Measurements from ENCODE around the gene ITIH5. TPM values are rescaled to one million over a fixed set of nuclear protein-coding genes. Genes with fewer than 3 reads are reported as not detected.
"Not testable (repeated sequence)": the region's sequence is repeated elsewhere in the genome, so short reads cannot be mapped to it uniquely, and the experiment has no call there.

The ITIH5 gene
- polyA plus RNA-seq, 4 donors: 0.54 to 5.8 (median 2.4) TPM

GRCh38 chr10:7693194-7693593 is 26.4 kb upstream of the ITIH5 start:
- not testable (repeated sequence) for DNase-seq; H3K4me3 ChIP-seq (ENCODE audit: low read depth in 1 of 3, low read length in 3 of 3); H3K36me3 ChIP-seq (ENCODE audit: control insufficient read depth in 3 of 3, insufficient read depth in 2 of 3, low read depth in 1 of 3, low read length in 3 of 3); H3K4me1 ChIP-seq (ENCODE audit: control insufficient read depth in 3 of 3, insufficient read depth in 2 of 3, low read depth in 1 of 3, low read length in 2 of 3); H3K27me3 ChIP-seq (ENCODE audit: control insufficient read depth in 3 of 3, insufficient read depth in 3 of 3, low read length in 3 of 3); H3K27ac ChIP-seq (ENCODE audit: low read depth in 1 of 3, low read length in 2 of 3); FAIRE-seq
- peaks cover 4 to 22% of the 10 kb centered on the region in 2 donors for H3K9me3 ChIP-seq (ENCODE audit: control insufficient read depth in 2 of 2, insufficient read depth in 1 of 2, low read depth in 1 of 2, low read length in 1 of 2)

- not testable (repeated sequence) for H3K36me3 ChIP-seq (ENCODE audit: control insufficient read depth in 3 of 3, insufficient read depth in 2 of 3, low read depth in 1 of 3, low read length in 3 of 3); H3K27ac ChIP-seq (ENCODE audit: low read depth in 1 of 3, low read length in 2 of 3); DNase-seq; FAIRE-seq; H3K4me3 ChIP-seq (ENCODE audit: low read depth in 1 of 3, low read length in 3 of 3); H3K27me3 ChIP-seq (ENCODE audit: control insufficient read depth in 3 of 3, insufficient read depth in 3 of 3, low read length in 3 of 3); H3K4me1 ChIP-seq (ENCODE audit: control insufficient read depth in 3 of 3, insufficient read depth in 2 of 3, low read depth in 1 of 3, low read length in 2 of 3)
- H3K9me3 ChIP-seq (ENCODE audit: control insufficient read depth in 2 of 2, insufficient read depth in 1 of 2, low read depth in 1 of 2, low read length in 1 of 2): peaks cover 4 to 22% of the 10 kb centered on the region in 2 donors
Measured at GRCh38 chr10:7692368-7692767, 25.6 kb upstream of the ITIH5 start.

- not testable (repeated sequence) for H3K4me1 ChIP-seq (ENCODE audit: control insufficient read depth in 3 of 3, insufficient read depth in 2 of 3, low read depth in 1 of 3, low read length in 2 of 3); H3K27me3 ChIP-seq (ENCODE audit: control insufficient read depth in 3 of 3, insufficient read depth in 3 of 3, low read length in 3 of 3); H3K4me3 ChIP-seq (ENCODE audit: low read depth in 1 of 3, low read length in 3 of 3); DNase-seq; H3K36me3 ChIP-seq (ENCODE audit: control insufficient read depth in 3 of 3, insufficient read depth in 2 of 3, low read depth in 1 of 3, low read length in 3 of 3); FAIRE-seq; H3K27ac ChIP-seq (ENCODE audit: low read depth in 1 of 3, low read length in 2 of 3)
- 67 to 78% (median 76%) methylated on average over 3 of the region's 3 CpGs for WGBS, 3 donors
- H3K9me3 ChIP-seq (ENCODE audit: control insufficient read depth in 2 of 2, insufficient read depth in 1 of 2, low read depth in 1 of 2, low read length in 1 of 2): peaks cover 4 to 21% of the 10 kb centered on the region in 2 donors
Measured at GRCh38 chr10:7690885-7691597, 24.3 kb upstream of the ITIH5 start.

- no peak overlapping the region for H3K4me3 ChIP-seq (ENCODE audit: low read depth in 1 of 3, low read length in 3 of 3)
- DNase-seq (no peak), FAIRE-seq (no peak)
- no peaks in the 10 kb centered on the region for H3K4me1 ChIP-seq (ENCODE audit: control insufficient read depth in 3 of 3, insufficient read depth in 2 of 3, low read depth in 1 of 3, low read length in 2 of 3)
- H3K27ac ChIP-seq (ENCODE audit: low read depth in 1 of 3, low read length in 2 of 3): no peak overlapping the region
- peaks cover 0 to 3% (median 0%) of the 10 kb centered on the region in 3 donors for H3K27me3 ChIP-seq (ENCODE audit: control insufficient read depth in 3 of 3, insufficient read depth in 3 of 3, low read length in 3 of 3)
- peaks cover 4 to 20% of the 10 kb centered on the region in 2 donors for H3K9me3 ChIP-seq (ENCODE audit: control insufficient read depth in 2 of 2, insufficient read depth in 1 of 2, low read depth in 1 of 2, low read length in 1 of 2)
- H3K36me3 ChIP-seq (ENCODE audit: control insufficient read depth in 3 of 3, insufficient read depth in 2 of 3, low read depth in 1 of 3, low read length in 3 of 3): no peaks in the 10 kb centered on the region
Measured at GRCh38 chr10:7689591-7689990, 22.8 kb upstream of the ITIH5 start.

GRCh38 chr10:7687228-7687907 is 20.6 kb upstream of the ITIH5 start:
- H3K4me1 ChIP-seq (ENCODE audit: control insufficient read depth in 3 of 3, insufficient read depth in 2 of 3, low read depth in 1 of 3, low read length in 2 of 3): no peaks in the 10 kb centered on the region
- no peak overlapping the region for H3K27ac ChIP-seq (ENCODE audit: low read depth in 1 of 3, low read length in 2 of 3)
- H3K4me3 ChIP-seq (ENCODE audit: low read depth in 1 of 3, low read length in 3 of 3): no peak overlapping the region
- FAIRE-seq: no peak
- peaks cover 0 to 3% (median 0%) of the 10 kb centered on the region in 3 donors for H3K27me3 ChIP-seq (ENCODE audit: control insufficient read depth in 3 of 3, insufficient read depth in 3 of 3, low read length in 3 of 3)
- H3K9me3 ChIP-seq (ENCODE audit: control insufficient read depth in 2 of 2, insufficient read depth in 1 of 2, low read depth in 1 of 2, low read length in 1 of 2): peaks cover 4 to 15% of the 10 kb centered on the region in 2 donors
- H3K36me3 ChIP-seq (ENCODE audit: control insufficient read depth in 3 of 3, insufficient read depth in 2 of 3, low read depth in 1 of 3, low read length in 3 of 3): no peaks in the 10 kb centered on the region
- DNase-seq: peak; percentile 78 to 88
- 23 to 25% (median 24%) methylated on average over 20 of the region's 20 CpGs for WGBS, 3 donors

- H3K27me3 ChIP-seq (ENCODE audit: control insufficient read depth in 3 of 3, insufficient read depth in 3 of 3, low read length in 3 of 3): peaks cover 0 to 3% (median 0%) of the 10 kb centered on the region in 3 donors
- no peak overlapping the region for H3K27ac ChIP-seq (ENCODE audit: low read depth in 1 of 3, low read length in 2 of 3)
- no peaks in the 10 kb centered on the region for H3K36me3 ChIP-seq (ENCODE audit: control insufficient read depth in 3 of 3, insufficient read depth in 2 of 3, low read depth in 1 of 3, low read length in 3 of 3)
- H3K4me3 ChIP-seq (ENCODE audit: low read depth in 1 of 3, low read length in 3 of 3): no peak overlapping the region
- no peaks in the 10 kb centered on the region for H3K4me1 ChIP-seq (ENCODE audit: control insufficient read depth in 3 of 3, insufficient read depth in 2 of 3, low read depth in 1 of 3, low read length in 2 of 3)
- peaks cover 4 to 10% of the 10 kb centered on the region in 2 donors for H3K9me3 ChIP-seq (ENCODE audit: control insufficient read depth in 2 of 2, insufficient read depth in 1 of 2, low read depth in 1 of 2, low read length in 1 of 2)
- WGBS, 3 donors: 49 to 66% (median 54%) methylated on average over 13 of the region's 13 CpGs
- peak in 1 of 2 donors; percentile 10 for DNase-seq
- no peak for FAIRE-seq
Measured at GRCh38 chr10:7686351-7687171, 19.8 kb upstream of the ITIH5 start.

- H3K4me1 ChIP-seq (ENCODE audit: control insufficient read depth in 3 of 3, insufficient read depth in 2 of 3, low read depth in 1 of 3, low read length in 2 of 3); H3K4me3 ChIP-seq (ENCODE audit: low read depth in 1 of 3, low read length in 3 of 3); H3K36me3 ChIP-seq (ENCODE audit: control insufficient read depth in 3 of 3, insufficient read depth in 2 of 3, low read depth in 1 of 3, low read length in 3 of 3); H3K9me3 ChIP-seq (ENCODE audit: control insufficient read depth in 2 of 2, insufficient read depth in 1 of 2, low read depth in 1 of 2, low read length in 1 of 2); H3K27me3 ChIP-seq (ENCODE audit: control insufficient read depth in 3 of 3, insufficient read depth in 3 of 3, low read length in 3 of 3); DNase-seq; FAIRE-seq; H3K27ac ChIP-seq (ENCODE audit: low read depth in 1 of 3, low read length in 2 of 3): not testable (repeated sequence)
- 23 to 77% (median 41%) methylated on average over 5 of the region's 5 CpGs for WGBS, 3 donors
Measured at GRCh38 chr10:7680078-7680477, 13.3 kb upstream of the ITIH5 start.

- H3K27me3 ChIP-seq (ENCODE audit: control insufficient read depth in 3 of 3, insufficient read depth in 3 of 3, low read length in 3 of 3): peaks cover 0 to 2% (median 0%) of the 10 kb centered on the region in 3 donors
- no peaks in the 10 kb centered on the region for H3K36me3 ChIP-seq (ENCODE audit: control insufficient read depth in 3 of 3, insufficient read depth in 2 of 3, low read depth in 1 of 3, low read length in 3 of 3)
- WGBS, 3 donors: 31 to 84% (median 69%) methylated on average over 1 of the region's 1 CpG
- no peaks in the 10 kb centered on the region for H3K4me1 ChIP-seq (ENCODE audit: control insufficient read depth in 3 of 3, insufficient read depth in 2 of 3, low read depth in 1 of 3, low read length in 2 of 3)
- no peaks in the 10 kb centered on the region for H3K9me3 ChIP-seq (ENCODE audit: control insufficient read depth in 2 of 2, insufficient read depth in 1 of 2, low read depth in 1 of 2, low read length in 1 of 2)
- H3K27ac ChIP-seq (ENCODE audit: low read depth in 1 of 3, low read length in 2 of 3): no peak overlapping the region
- H3K4me3 ChIP-seq (ENCODE audit: low read depth in 1 of 3, low read length in 3 of 3): no peak overlapping the region
- no peak for DNase-seq
- no peak for FAIRE-seq
Measured at GRCh38 chr10:7679256-7679655, 12.5 kb upstream of the ITIH5 start.

Data from small intestine (tissue), 7 donors.